Prostate gland (tissue), 2 donors: ENCODE measurements around the gene BPIFB3. TPM values are rescaled to one million over a fixed set of nuclear protein-coding genes. Genes with fewer than 3 reads are reported as not detected.

Source experiments
- DNase-seq: peaks from one replicate; pipeline ENCODE4 v3.0.0-alpha.2; 2019; ENCODE audit warnings: low spot score
- H3K27ac ChIP-seq, 2 donors: fragments of 200-600 bp; sonication (generic); 2 replicates each; pipeline ENCODE4 v1.5.1; 2017 to 2019
- H3K27me3 ChIP-seq: fragments of 200-600 bp; sonication (generic); replicated peaks from 2 replicates; pipeline ENCODE4 v1.5.1; 2019; ENCODE audit not compliant: insufficient read depth
- H3K36me3 ChIP-seq, 2 donors: fragments of 200-600 bp; sonication (generic); 1 replicate in 1 of 2; 2 replicates in 1 of 2; pipeline versions ENCODE4 v1.5.1 to v1.8.1; 2017 to 2019
- H3K4me1 ChIP-seq: fragments of 200-600 bp; sonication (generic); replicated peaks from 2 replicates; pipeline ENCODE4 v1.5.1; 2019
- H3K4me3 ChIP-seq, 2 donors: fragments of 200-600 bp; sonication (generic); 2 replicates each; pipeline ENCODE4 v1.5.1; 2017 to 2019
- H3K9me3 ChIP-seq: fragments of 200-600 bp; sonication (generic); 2 replicates; pipeline ENCODE4 v1.5.1; 2017
- CTCF ChIP-seq, 4 experiments: fragments of 200-600 bp in 2 of 4; fragments of 450-650 bp in 2 of 4; sonication (generic) in 2 of 4; IDR thresholded peaks; 1 replicate in 3 of 4; 2 replicates in 1 of 4; pipeline ENCODE4 v1.5.1; 2016 to 2019; ENCODE audit warnings: antibody characterized with exemption in 4 of 4, mild to moderate bottlenecking in 2 of 4, moderate library complexity in 2 of 4
- POLR2A ChIP-seq: fragments of 450-650 bp; IDR thresholded peaks from one replicate; pipeline ENCODE4 v1.6.1; 2016; ENCODE audit warnings: antibody characterized with exemption, mild to moderate bottlenecking
- POLR2AphosphoS5 ChIP-seq: sonication (generic); formaldehyde crosslinking; IDR thresholded peaks from one replicate; pipeline ENCODE4 v1.6.1; 2017; ENCODE audit warnings: antibody characterized with exemption
- WGBS: methylation state at CpG from one replicate; pipeline ENCODE4 v1.1.5; 2018; 5-methylcytosine and 5-hydroxymethylcytosine counted together
- intact Hi-C: fragments of 100-400 bp; cut with DNase I; formaldehyde crosslinking; loops from one replicate; pipeline ENCODE4 v1.14.2; 2022
- total RNA-seq, 2 donors: library from RNA; depleted of rRNA; stranded (reverse); fragments of >200 nt; gene quantifications; one replicate each; pipeline ENCODE4 v1.1.0, GENCODE V29; 2016

Gene BPIFB3
- total RNA-seq, 2 donors from 2014 or later, result not detected

DNA sequence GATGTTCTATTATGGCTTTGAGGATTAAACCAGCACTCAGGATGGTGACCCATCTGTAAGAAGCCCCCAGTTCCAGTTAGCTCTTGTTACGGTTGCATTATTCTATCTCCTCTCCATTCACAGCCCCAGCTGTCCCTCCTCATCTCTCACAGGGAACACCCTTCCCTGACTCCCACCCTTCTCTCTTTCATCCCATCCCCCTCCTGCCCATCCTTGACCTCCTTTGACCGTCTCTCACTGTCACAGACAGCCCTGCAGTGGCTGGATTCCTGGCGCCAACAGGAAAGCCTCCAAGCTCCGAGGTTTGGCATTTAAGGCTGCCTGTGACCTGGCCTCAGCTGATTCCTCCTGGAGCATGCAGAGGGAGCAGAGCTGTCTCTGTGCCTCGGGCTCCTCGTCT is 21.6 kb downstream of the BPIFB3 start:
- 41% methylated on average over 6 of the region's 6 CpGs for WGBS
- Histone ChIP-seq H3K27me3 (peaks cover 2% of the 10 kb centered on the region), H3K4me3 (no peak overlapping the region), H3K27ac (no peak overlapping the region), H3K9me3 (no peaks in the 10 kb centered on the region), H3K4me1 (no peaks in the 10 kb centered on the region), H3K36me3 (no peaks in the 10 kb centered on the region)
- no peak for DNase-seq
- intact Hi-C loops, result no loop called here
- TF ChIP-seq POLR2A, result no peak
- no peak for TF ChIP-seq CTCF (IDR thresholded peaks at IDR 0.05)
- no peak for TF ChIP-seq POLR2AphosphoS5

DNA sequence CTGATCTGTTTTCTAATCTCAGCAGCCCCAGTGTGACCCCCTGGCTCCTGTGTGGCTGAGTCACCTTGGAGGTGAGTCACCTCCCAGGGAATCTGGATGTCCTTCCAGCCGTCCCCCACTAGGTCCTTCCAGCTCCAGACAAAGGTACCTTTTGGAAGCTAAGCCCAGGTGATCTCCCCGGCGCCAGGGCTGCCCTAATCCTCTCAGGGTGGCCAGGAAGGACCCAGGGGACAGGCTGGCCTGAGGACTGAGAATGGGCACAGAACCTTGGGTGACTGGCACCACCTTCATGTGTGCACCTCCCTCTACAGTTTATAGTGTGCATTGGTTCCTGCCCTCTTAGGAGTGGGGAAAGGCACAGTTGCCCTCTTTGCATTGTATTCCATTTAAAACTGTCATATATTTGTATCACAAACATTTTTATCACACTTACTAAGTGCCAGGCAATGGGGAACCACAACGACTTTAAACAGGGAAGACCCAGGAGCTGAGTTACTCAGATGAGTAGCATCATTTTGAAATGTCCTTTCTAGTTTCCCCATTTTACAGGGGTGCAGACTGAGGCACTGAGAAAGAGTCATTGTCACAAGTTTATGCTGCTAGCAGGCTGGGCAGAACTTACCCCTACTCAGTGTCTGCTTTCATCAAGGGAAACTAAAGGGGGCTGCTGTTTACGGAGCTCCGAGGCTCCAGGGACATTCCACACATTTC is 23.1 kb downstream of the BPIFB3 start:
- TF ChIP-seq POLR2AphosphoS5 (no peak), CTCF (IDR thresholded peaks at IDR 0.05) (peak in 1 of 4 experiments; percentile 39)
- Histone ChIP-seq H3K36me3 (no peaks in the 10 kb centered on the region), H3K9me3 (no peaks in the 10 kb centered on the region), H3K4me1 (no peaks in the 10 kb centered on the region), H3K4me3 (no peak overlapping the region), H3K27me3 (peaks cover 2% of the 10 kb centered on the region), H3K27ac (no peak overlapping the region)
- no peak for DNase-seq
- intact Hi-C loops, result no loop called here
- WGBS, result 61% methylated on average over 6 of the region's 6 CpGs

DNA sequence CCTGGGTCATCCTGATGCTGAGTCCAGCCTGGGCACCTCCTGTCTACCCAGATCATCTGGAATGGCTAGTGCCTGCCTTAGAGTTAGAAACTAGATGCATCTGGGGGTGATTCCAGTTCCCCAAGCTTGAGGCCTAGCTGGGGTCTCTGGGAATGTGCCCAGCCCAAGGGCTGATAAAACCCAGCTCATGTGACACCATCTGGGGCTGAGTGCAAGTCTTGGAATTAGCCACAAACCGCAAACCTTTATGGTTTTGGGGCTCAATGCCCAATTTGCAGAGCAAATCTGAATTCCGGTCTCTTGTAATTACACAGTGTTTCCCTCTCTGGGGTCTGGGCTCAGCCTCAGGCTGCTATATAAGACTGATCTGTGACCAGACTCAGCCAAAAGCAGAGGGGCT is 25.6 kb downstream of the BPIFB3 start, which contains the start of gene BPIFB4:
Gene BPIFB4 (plus strand): TSS at position 385 of the 400 bp plus-strand sequence. CDS start 1,884 bp downstream, outside the sequence.
- 68% methylated on average over 2 of the region's 2 CpGs for WGBS
- Histone ChIP-seq H3K4me1 (no peaks in the 10 kb centered on the region), H3K4me3 (no peak within 1 kb of the TSS), H3K9me3 (no peaks in the 10 kb centered on the region), H3K27ac (no peak within 1 kb of the TSS), H3K36me3 (no peaks in the 10 kb centered on the region), H3K27me3 (peaks cover 2% of the 10 kb centered on the region)
- intact Hi-C loops, result no loop called here
- DNase-seq, result no peak
- TF ChIP-seq POLR2AphosphoS5, result no peak
- no peak for TF ChIP-seq CTCF (IDR thresholded peaks at IDR 0.05)
- no peak for TF ChIP-seq POLR2A

DNA sequence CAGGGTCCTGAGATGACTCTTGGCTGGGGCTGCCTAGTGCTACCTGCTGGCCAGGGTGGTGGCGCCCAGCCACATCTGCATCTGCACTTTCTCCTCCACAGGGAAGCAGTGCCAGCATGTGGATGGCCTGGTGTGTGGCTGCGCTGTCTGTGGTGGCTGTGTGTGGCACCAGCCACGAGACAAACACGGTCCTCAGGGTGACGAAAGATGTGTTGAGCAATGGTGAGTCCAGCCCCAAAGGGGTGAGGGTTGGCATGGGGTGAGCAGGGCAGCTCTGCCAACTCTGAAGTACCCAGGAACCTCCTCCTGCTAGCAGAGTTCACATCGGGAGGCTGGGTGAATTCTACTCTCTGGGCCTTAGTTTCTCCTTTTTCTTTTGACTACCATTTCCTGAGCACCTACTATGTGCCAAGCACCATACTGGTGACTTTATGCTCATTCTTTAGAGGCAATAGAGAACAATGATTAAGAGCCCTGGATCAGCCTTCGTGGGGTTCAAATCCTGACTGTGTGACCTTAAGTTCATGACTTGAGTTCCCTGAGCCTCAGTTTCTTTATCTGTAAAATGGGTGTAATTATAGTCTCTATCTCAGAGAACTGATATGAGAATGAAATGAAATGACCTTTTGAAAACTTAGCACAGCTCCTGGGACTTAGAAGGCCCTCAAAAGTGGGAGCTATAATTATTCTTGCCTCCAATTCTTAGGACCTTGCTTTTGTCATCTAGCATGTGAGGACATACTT is 27.9 kb downstream of the BPIFB3 start:
- Histone ChIP-seq H3K9me3 (no peaks in the 10 kb centered on the region), H3K36me3 (no peaks in the 10 kb centered on the region), H3K27me3 (peaks cover 2% of the 10 kb centered on the region), H3K4me3 (no peak overlapping the region), H3K27ac (no peak overlapping the region), H3K4me1 (no peaks in the 10 kb centered on the region)
- intact Hi-C loops, result no loop called here
- DNase-seq, result no peak
- 80% methylated on average over 7 of the region's 7 CpGs for WGBS
- TF ChIP-seq POLR2AphosphoS5 (no peak), CTCF (IDR thresholded peaks at IDR 0.05) (no peak), POLR2A (no peak)
